ENCODE data around the gene GPR132.
A peak's percentile ranks its signal among the peaks of the same experiment; 100 is the strongest.

The GPR132 gene

DNA sequence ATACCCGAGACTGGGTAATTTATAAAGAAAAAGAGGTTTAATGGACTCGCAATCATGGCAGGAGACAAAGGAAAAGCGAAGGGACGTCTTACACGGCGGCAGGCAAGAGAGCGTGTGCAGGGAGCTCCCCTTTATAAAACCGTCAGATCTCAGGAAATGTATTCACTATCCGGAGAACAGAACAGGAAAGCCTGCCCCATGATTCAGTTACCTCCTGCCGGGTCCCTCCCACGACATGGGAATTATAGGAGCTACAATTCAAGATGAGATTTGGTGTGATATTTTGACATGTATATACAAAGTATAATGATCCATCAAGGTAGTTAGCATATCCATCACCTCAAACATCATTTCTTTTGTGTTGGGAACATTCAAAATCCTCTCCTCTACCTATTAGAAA lies 42.1 kb downstream of the GPR132 start:
- DNase-seq (ENCODE audit: low read depth in 2 of 3, low spot score in 2 of 3) = no peak

DNA sequence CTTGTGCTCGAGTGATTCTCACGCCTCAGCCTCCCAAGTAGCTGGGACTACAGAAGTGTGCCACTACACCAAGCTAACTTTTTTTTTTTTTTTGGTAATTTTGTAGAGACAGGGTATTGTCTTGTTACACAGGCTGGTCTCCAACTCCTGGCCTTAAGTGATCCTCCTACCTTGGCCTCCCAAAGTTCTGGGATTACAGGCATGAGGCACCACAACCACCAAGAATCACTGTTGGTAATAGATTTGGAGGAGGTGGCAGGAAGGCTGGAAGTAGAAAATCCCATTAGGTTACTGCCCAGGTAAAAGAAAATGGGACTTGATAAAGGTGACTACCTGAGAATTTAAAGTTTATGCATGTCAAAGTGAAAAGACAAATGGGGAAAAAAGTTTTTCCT lies 43.0 kb downstream of the GPR132 start:
- DNase-seq (ENCODE audit: low read depth in 2 of 3, low spot score in 2 of 3) = no peak

DNA sequence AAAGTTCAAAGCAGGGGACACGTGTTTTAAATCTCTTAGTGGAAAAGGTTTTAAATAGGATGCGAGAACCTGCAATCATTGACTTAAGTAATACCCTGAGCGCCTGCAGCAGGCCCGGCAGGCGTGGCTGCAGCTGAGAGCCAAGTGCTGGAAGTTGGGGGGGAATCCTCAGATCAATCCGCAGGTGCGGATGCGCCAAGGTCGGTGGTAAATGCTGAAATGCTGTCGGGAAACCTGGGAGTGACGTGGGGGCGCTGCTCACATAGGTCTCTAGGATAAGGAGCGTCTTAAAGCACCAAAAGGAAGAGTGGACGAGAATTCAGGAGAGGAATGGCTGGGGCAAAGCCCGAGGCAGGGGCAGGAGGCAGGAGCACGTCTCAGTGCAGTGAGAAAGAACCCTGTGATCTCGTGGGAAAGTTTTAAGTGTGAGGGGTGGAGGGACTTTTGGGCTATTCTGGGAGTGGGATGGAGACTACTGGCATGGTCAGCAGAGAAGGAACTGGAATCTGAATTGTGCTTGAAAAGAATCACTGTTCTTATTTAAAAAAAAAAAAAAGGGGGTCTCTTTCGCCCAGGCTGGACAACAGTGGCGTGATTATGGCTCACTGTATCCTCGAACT lies 43.5 kb downstream of the GPR132 start:
- no peak for DNase-seq (ENCODE audit: low read depth in 2 of 3, low spot score in 2 of 3)

GRCh38 chr14:105020815-105021655 lies 44.2 kb downstream of the GPR132 start, which contains the start of gene CDCA4:
Gene CDCA4, minus strand, starts transcription at chr14:105021083. Its CDS starts 9,154 bp downstream, at chr14:105011929.
- peak; percentile 96 to 97 (median 96) for DNase-seq (ENCODE audit: low read depth in 2 of 3, low spot score in 2 of 3)

- DNase-seq (ENCODE audit: low read depth in 2 of 3, low spot score in 2 of 3) = peak; percentile 34 to 45 (median 45)
Observed at GRCh38 chr14:105019861-105020814, 45.1 kb downstream of the GPR132 start.

DNA sequence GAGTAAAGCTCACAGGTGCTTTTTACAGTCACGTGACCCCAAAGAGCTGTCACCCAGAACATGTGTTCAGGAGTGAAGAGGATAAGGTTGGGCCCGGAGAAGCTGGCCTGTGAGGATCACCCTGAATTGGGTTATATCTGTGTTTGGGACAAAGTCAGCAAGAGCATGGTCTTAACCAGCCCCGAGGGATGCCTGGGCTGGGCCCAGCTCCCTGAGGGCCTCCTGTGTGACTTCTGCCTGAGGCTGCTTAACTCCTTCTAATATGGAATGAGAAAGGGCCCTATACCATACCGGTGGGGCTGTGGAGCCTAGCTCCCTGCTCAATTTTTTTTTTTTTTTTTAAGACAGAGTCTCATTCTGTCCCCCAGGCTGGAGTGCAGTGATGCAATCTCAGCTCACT lies 46.8 kb downstream of the GPR132 start:
- DNase-seq (ENCODE audit: low read depth in 2 of 3, low spot score in 2 of 3) = no peak

DNA sequence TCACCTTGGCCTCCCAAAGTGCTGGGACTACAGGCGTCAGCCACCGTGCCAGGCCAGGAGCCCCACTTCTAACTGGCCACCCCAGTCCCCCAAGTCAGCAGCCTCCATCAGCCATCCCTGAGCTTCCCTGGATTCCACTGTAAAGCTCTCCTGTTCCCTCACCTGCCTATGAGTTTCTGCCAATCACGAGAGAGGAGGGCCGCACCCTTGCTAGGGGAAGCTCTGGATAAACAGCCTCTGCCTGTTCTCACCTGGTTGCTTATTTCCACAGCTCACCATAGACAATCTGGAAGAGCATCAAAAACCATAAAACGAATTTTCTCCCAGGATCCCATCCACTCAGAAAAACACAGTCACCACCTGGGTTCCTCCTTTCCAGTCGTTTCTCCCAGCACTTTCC lies 49.3 kb downstream of the GPR132 start:
- DNase-seq (ENCODE audit: low read depth in 2 of 3, low spot score in 2 of 3) = no peak

- no peak for DNase-seq (ENCODE audit: low read depth in 2 of 3, low spot score in 2 of 3)
Observed at GRCh38 chr14:105015242-105015641, 50.0 kb downstream of the GPR132 start.

GRCh38 chr14:105014631-105015030 lies 50.6 kb downstream of the GPR132 start:
- DNase-seq (ENCODE audit: low read depth in 2 of 3, low spot score in 2 of 3) = no peak

GRCh38 chr14:105014032-105014431 lies 51.2 kb downstream of the GPR132 start:
- DNase-seq (ENCODE audit: low read depth in 2 of 3, low spot score in 2 of 3) = no peak

- no peak for DNase-seq (ENCODE audit: low read depth in 2 of 3, low spot score in 2 of 3)
Observed at GRCh38 chr14:105013150-105013785, 52.0 kb downstream of the GPR132 start.

- no peak for DNase-seq (ENCODE audit: low read depth in 2 of 3, low spot score in 2 of 3)
Observed at GRCh38 chr14:105012171-105012985, 52.9 kb downstream of the GPR132 start.

DNA sequence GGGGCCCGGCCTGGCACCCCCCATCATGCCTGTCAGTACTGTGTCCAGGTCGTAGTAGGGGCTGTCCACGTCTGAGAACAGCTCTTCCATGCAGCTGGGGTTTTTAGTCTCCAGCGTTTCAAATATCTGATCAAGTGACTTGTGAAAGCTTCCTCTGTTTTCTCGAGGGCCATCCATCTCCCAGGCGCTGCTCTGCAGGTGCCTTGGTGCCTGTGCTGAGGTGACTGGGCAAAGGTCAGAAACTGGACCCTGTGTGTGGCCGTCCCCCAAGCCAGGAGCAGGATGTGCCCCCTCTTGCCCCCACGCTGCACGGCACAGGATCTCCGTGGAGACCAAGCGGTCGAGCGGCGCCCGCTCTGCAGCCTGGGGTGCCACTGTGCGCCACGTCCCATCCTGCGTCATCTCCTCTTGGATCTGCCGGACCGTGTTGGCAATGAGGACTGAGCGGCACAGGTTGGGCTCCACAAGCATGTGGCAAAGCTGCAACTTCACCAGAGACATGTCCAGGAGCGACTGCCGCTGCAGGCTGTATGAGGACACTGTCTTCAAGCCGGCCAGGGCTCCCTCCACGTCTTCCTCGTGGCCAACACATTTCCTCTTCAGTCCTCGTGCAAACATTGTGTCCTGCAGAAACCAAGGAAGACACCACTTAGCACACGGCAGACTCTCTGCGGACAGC lies 53.8 kb downstream of the GPR132 start:
- no peak for DNase-seq (ENCODE audit: low read depth in 2 of 3, low spot score in 2 of 3)

- no peak for DNase-seq (ENCODE audit: low read depth in 2 of 3, low spot score in 2 of 3)
Observed at GRCh38 chr14:105010891-105011291, 54.3 kb downstream of the GPR132 start.

GRCh38 chr14:105010106-105010505 lies 55.1 kb downstream of the GPR132 start:
- DNase-seq (ENCODE audit: low read depth in 2 of 3, low spot score in 2 of 3) = no peak

DNA sequence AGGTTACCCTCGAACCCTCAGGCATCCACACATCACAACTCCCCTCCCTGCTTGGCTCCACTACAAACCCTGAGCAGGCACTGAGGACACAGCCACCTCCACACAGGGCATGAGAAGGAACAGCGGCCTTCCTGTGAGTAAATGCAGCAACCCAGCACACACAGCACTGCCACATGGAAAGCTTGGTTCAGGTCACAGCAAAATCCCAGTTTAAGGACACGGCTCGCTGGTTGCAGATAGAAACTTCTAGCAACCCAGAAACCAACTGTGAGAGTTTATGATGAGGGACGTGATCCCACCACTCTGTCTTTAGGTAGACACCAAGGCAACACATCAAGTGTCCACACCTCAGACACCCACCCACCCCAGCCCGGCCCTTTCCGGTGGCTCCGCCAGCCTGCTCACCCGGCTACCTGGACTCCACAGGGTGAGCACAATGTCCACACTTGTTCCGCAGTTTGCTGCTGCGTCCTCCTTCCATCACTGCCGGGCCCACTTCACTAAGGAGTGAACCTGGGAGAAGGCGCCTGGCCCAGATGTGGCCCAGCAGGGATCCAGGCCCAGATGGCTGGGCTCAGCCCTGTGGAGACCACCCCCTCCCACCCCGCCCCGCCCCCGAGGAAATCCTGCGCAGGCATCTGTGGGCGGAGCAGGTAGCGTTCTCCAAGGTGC lies 57.5 kb downstream of the GPR132 start:
- DNase-seq (ENCODE audit: low read depth in 2 of 3, low spot score in 2 of 3) = no peak

DNA sequence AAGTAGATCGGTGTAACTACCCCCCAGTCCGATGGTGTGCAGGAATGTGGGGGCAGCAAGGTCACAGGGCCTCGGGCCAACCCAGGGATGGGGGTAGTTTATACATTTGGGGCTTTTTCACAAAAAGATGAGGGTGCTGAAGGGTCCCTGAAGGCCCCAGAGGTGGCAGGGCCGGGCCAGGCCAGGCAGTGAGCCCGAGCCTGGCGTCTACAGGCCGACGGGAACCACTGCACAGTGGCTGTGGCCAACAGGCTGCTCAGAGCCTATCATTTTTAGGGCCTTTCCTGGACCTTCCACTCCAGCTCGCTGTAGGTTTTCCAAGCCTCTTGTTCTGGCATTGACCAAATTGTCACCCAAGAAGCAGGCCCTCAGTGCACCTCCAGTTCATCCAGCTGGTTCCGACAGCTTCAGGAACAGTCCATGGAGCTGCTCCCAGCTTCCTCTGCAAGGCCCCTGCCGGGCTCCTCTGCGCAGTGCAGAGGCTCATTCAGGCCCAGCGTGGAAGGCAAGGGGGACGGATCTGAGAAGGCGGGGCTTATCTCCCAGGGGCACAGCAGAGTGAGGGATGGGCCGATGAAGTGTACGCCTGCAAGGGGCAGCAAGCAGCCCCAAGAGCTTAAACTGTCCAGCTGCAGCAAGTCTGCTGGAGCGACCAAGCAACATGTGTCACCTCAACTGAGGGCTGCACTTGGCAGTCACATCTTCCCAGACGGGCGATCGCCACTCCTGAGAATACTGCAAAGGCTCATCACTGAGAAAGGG lies 58.2 kb downstream of the GPR132 start:
- no peak for DNase-seq (ENCODE audit: low read depth in 2 of 3, low spot score in 2 of 3)
